ENCODE measurements around the gene TIPIN.
"Not testable (repeated sequence)": the region's sequence is repeated elsewhere in the genome, so short reads cannot be mapped to it uniquely, and the experiment has no call there.

Gene TIPIN

GRCh38 chr15:66381376-66381775, 24.9 kb upstream of the TIPIN start:
- DNase-seq = not testable (repeated sequence)

- no peak for DNase-seq
Observed at GRCh38 chr15:66378814-66379430, 22.4 kb upstream of the TIPIN start.

- DNase-seq = no peak
Observed at GRCh38 chr15:66374179-66374578, 17.7 kb upstream of the TIPIN start.

GRCh38 chr15:66369773-66370651, 13.5 kb upstream of the TIPIN start:
- peak; percentile 30 for DNase-seq

GRCh38 chr15:66364944-66365528, 8.6 kb upstream of the TIPIN start:
- no peak for DNase-seq

- no peak for DNase-seq
Observed at GRCh38 chr15:66362776-66363175, 6.3 kb upstream of the TIPIN start.

GRCh38 chr15:66361745-66362460, 5.4 kb upstream of the TIPIN start:
- DNase-seq = not testable (repeated sequence)

GRCh38 chr15:66359740-66360139, 3.3 kb upstream of the TIPIN start:
- DNase-seq = no peak

- DNase-seq = no peak
Observed at GRCh38 chr15:66356077-66356358, 467 bp downstream of the TIPIN start.

- not testable (repeated sequence) for DNase-seq
Observed at GRCh38 chr15:66348530-66348929, 8.0 kb downstream of the TIPIN start.

- DNase-seq = no peak
Observed at GRCh38 chr15:66328771-66329170, 27.7 kb downstream of the TIPIN start.

GRCh38 chr15:66327736-66328135, 28.7 kb downstream of the TIPIN start:
- DNase-seq = no peak

GRCh38 chr15:66326051-66326450, 30.4 kb downstream of the TIPIN start:
- DNase-seq = no peak

- DNase-seq = no peak
Observed at GRCh38 chr15:66323312-66323928, 33.1 kb downstream of the TIPIN start.

GRCh38 chr15:66312144-66312543, 44.3 kb downstream of the TIPIN start:
- no peak for DNase-seq

- DNase-seq = no peak
Observed at GRCh38 chr15:66310786-66311185, 45.7 kb downstream of the TIPIN start.

- DNase-seq = no peak
Observed at GRCh38 chr15:66309828-66310227, 46.7 kb downstream of the TIPIN start.

GRCh38 chr15:66308531-66308930, 48.0 kb downstream of the TIPIN start:
- no peak for DNase-seq

- no peak for DNase-seq
Observed at GRCh38 chr15:66306381-66306780, 50.1 kb downstream of the TIPIN start.

- DNase-seq = not testable (repeated sequence)
Observed at GRCh38 chr15:66304425-66304824, 52.1 kb downstream of the TIPIN start.

- no peak for DNase-seq
Observed at GRCh38 chr15:66302489-66303278, 53.8 kb downstream of the TIPIN start.

- DNase-seq = no peak
Observed at GRCh38 chr15:66298803-66299251, 57.7 kb downstream of the TIPIN start.

Data from CD4-positive, alpha-beta T cell treated with Interleukin-21 for 1 hour (primary cell).